ENCODE data around the gene UPK2. TPM values are rescaled to one million over a fixed set of nuclear protein-coding genes. Genes with fewer than 3 reads are reported as not detected.
"Not testable (repeated sequence)": the region's sequence is repeated elsewhere in the genome, so short reads cannot be mapped to it uniquely, and the experiment has no call there.

UPK2 gene
- total RNA-seq, 1 donor from 2014 or later: 0.10 TPM

DNA sequence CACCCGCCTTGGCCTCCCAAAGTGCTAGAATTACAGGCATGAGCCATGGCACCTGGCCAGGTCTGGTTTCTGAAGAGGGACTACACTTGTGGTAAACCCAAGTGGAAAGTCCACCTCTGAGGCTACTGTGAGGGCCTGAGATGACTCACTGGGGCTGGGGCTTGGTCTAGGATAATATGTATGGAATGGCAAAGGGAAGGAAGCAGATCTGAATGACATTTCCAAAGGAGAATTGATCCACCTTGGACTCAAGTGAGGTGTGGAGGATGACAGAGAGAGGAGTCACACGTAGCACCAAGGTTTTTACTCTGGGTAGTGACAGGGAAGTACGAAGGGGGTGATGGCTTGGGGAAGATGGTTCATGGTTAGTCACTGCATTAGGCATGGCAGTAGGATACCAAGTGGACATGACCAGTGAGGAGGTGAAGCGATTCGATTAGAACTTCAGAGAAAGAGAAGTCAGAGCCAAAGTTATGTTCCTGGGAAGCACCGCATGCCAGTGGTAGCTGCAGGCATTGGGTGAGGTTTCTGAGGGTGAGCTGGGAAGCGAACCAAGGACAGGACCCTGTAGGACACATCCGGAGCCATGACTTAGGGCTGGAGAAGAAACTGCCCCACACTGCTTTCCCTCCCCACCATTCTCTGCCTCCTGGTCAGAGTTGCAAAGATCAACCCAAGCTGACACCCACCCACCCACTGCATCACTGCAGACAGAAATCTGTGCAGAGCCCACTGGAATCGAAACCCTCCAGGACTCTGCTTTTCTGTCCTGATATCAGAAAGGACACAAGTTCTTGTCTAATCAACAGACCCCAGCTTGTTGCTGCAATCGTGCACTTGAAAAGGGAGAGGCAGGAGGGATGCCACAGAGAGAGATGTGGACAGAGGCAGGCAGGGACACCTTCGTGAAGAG, 17.4 kb upstream of the UPK2 start:
- DNase-seq (ENCODE audit: low read depth): peak; percentile 94

- DNase-seq (ENCODE audit: low read depth): no peak
Observed at GRCh38 chr11:118939404-118939915, 16.6 kb upstream of the UPK2 start.

- no peak for DNase-seq (ENCODE audit: low read depth)
Observed at GRCh38 chr11:118939953-118940598, 16.0 kb upstream of the UPK2 start.

GRCh38 chr11:118947091-118947490, 9.0 kb upstream of the UPK2 start:
- DNase-seq (ENCODE audit: low read depth): no peak

DNA sequence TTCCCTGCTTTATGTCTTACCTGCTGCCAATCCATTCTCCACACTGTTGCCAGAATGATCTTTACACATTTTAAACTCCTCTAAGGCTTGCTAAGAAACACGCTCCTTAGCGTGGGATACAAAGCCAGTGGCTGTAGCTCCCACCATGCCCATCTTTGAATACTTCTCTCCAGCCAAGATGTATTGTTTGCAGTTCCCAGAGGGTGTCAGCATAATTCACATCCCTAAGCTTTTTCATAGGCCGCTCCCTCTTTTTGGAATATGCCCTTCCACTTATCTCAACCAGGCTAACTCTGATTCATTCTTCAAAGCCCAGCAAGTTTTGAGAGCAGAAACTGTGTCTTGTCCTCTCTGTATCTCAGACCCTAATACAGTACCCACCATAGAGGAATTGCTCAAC, 8.1 kb upstream of the UPK2 start:
- DNase-seq (ENCODE audit: low read depth): no peak

- DNase-seq (ENCODE audit: low read depth): no peak
Observed at GRCh38 chr11:118953265-118953664, 2.8 kb upstream of the UPK2 start.

- DNase-seq (ENCODE audit: low read depth): not testable (repeated sequence)
Observed at GRCh38 chr11:118953976-118954375, 2.1 kb upstream of the UPK2 start.

DNA sequence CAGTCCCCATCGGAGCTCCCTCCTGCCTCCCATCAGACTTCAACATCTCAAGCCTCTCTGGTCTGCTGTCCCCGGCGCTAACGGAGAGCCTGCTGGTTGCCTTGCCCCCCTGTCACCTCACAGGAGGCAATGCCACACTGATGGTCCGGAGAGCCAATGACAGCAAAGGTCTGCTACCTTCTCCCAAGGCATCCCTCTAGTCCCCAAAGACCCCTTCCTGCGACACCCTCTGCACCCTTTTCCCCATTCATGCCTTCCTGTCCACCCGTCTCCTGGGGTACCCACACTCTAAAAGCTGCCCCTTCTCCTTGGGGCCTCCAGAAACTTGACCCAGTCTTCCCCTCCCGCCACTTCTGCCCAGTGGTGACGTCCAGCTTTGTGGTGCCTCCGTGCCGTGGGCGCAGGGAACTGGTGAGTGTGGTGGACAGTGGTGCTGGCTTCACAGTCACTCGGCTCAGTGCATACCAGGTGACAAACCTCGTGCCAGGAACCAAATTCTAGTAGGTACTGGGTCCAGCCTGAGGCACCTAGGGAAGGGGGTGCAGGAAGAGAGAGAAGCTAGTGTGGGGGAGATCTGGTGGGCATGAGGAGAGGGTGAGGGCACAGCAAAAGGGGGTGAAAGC, 860 bp downstream of the UPK2 start:
- DNase-seq (ENCODE audit: low read depth): no peak

DNA sequence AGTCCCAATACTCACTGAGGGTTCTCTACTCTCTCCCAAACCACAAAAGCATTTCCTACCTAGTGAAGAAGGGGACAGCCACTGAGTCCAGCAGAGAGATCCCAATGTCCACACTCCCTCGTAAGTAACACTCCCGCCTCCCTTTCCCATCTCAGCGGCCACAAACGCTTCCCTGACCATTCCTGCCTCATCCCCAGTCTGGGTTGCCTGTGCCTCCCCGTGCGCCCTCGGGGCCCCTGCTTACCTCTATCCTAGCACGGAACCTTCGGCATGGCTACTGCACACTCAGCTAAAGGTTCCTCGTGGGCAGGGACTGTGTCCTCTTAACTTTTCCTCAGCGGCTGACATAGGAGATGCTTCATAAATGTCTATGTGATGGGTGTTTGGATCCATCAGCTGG, 1.5 kb downstream of the UPK2 start:
- DNase-seq (ENCODE audit: low read depth): no peak

- DNase-seq (ENCODE audit: low read depth): no peak
Observed at GRCh38 chr11:118957968-118958367, 1.9 kb downstream of the UPK2 start.

DNA sequence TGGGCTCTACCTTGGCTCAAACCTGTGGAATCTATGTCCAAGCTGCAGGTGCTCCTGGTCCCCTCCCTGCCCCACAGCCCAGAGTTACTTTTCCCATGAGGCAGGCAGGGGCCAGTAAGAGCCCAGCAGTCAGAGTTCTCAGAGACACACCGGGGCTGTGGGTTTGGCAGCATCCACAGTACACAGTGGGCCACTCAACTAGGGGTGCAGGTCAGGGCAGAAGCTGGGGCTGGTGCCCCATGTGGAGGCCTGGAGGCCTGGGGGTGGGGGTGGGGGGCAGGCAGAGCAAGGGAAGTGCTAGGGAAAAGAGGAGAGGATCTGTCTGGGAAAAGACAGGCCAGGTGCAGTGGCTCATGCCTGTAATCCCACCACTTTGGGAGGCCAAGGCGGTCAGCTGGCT, 2.5 kb downstream of the UPK2 start:
- DNase-seq (ENCODE audit: low read depth): no peak

GRCh38 chr11:118961189-118961588, 5.1 kb downstream of the UPK2 start:
- no peak for DNase-seq (ENCODE audit: low read depth)

- no peak for DNase-seq (ENCODE audit: low read depth)
Observed at GRCh38 chr11:118961591-118961990, 5.5 kb downstream of the UPK2 start.

- DNase-seq (ENCODE audit: low read depth): not testable (repeated sequence)
Observed at GRCh38 chr11:118969508-118969907, 13.4 kb downstream of the UPK2 start.

DNA sequence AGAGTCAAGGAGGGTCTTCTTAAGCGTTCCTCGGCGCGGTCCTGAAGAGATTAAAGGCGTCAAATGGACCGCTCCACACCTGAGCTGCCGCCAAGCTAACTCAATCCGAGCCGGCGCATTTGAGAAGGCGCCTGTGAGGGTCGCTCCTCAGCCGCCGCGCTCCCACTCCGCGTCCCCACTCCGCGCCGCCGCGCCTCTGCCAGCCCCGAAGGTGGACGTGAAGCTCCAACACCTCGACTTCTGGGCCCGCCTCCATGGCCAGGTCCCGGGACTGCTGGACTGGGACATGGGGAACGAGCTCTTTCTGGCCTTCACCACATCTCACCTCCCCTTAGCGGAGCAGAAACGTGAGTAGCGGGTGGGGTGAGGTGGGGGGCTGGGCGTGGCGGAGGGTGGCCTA, 15.5 kb downstream of the UPK2 start, which contains the start of gene FOXR1:
Gene FOXR1, plus strand, starts transcription at position 116 of the 400 bp plus-strand sequence. Its CDS starts 171 bp downstream, at position 287.
- DNase-seq (ENCODE audit: low read depth): no peak

DNA sequence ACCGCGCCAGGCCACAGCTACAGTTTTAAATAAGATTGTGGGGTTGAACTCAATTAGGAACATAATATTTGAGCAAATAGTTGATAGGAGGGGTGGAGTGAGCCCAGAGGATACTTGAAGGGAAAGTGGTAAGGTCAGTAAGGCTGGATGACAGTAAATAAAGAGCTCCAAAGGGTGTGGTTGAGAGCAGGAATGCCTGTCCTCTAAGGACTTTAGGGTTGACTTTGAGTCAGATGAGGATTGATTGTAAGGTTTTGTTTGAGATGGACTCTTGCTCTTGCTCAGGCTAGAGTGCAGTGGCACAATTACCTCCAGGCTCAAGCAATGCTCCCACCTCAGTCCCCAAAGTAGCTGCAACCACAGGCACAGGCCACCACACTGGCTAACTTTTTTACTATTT, 17.9 kb downstream of the UPK2 start:
- no peak for DNase-seq (ENCODE audit: low read depth)

DNA sequence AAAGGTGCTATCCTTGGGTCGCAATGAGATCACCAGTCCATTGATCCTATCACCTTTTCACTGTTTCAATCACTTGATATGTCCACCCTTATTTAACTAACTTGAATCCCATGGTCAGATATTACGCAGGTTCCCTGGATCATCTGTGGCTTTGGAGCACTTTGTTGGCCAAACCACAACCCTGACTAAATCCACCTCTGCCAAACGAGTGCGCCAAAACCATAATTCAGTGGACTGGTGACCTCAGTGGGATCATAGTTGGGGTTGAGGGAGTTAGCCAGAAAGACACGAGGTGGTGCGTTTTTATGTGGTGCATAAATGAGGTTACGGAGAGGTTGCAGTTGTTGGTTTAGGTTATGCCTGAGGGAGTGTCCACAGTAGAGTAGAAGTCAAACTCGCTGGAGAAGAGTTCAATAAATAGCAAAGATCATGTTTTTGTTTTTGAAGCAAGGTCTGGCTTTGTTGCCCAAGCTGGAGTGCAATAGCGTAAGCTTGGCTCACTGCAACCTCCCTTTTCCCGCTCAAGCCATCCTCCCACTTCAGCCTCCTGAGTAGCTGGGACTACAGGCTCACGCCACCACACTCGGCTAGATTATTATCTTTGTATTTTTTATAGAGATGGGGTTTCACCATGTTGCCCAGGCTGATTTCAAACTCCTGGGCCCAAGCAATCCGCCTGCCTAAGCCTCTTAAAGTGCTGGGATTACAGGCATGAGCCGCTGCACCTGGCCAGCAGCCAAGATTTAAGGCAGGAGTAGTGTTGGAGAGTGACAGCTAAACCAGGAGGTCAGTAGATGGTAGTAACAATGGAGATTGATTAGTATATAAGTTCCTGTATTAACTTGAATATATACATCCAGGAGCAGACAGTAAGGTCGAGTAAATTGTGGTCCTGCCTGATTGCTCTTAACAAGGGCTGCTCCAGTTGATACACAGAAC, 19.9 kb downstream of the UPK2 start:
- peak; percentile 9 for DNase-seq (ENCODE audit: low read depth)

- DNase-seq (ENCODE audit: low read depth): no peak
Observed at GRCh38 chr11:118979434-118979833, 23.3 kb downstream of the UPK2 start.

- no peak for DNase-seq (ENCODE audit: low read depth)
Observed at GRCh38 chr11:118980191-118980881, 24.2 kb downstream of the UPK2 start.

DNA sequence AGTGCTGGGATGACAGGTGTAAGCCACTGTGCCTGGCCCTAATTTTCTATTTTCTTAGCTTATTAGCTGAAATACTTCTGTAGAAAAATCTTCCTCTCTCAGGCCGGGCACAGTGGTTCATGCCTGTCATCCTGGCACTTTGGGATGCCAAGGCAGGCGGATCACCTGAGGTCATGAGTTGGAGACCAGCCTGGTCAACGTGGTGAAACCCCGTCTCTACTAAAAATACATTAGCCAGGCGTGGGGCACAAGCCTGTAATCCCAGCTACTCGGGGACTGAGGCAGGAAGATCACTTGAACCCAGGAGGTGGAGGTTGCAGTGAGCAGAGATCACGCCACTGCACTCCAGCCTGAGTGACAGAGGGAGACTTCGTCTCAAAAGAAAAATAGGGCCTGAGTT, 28.2 kb downstream of the UPK2 start:
- DNase-seq (ENCODE audit: low read depth): not testable (repeated sequence)

GRCh38 chr11:118984825-118985224, 28.7 kb downstream of the UPK2 start:
- no peak for DNase-seq (ENCODE audit: low read depth)

Measured in renal cortical epithelial cell (primary cell).